Limb (tissue), 2 donors: ENCODE data around the gene CELA3A.
"Not testable (repeated sequence)": the region's sequence is repeated elsewhere in the genome, so short reads cannot be mapped to it uniquely, and the experiment has no call there.

Experiments
- DNase-seq, 2 donors: peaks; one replicate each; pipeline ENCODE4 v3.0.0-alpha.2; 2016; ENCODE audit errors: extremely low spot score in 2 of 2

CELA3A gene, protein sequence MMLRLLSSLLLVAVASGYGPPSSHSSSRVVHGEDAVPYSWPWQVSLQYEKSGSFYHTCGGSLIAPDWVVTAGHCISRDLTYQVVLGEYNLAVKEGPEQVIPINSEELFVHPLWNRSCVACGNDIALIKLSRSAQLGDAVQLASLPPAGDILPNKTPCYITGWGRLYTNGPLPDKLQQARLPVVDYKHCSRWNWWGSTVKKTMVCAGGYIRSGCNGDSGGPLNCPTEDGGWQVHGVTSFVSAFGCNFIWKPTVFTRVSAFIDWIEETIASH

DNA sequence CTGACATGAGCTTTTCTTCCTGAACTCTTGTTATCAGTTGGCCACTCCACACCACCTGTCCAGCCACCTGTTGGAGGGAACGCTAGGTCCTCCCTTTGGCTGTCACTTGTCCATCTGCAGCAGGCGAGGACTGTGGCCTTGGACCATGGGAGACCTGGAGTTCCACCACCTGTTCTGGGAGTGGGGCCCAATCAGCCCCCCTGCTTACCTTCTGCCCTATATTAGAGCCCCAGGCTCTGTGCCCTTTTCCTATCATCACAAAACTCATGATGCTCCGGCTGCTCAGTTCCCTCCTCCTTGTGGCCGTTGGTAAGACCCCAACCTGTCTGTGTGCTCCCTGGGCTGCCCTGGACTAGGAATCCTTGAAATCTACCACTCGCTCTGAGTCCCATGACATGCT, at the start of gene CELA3A:
CELA3A (plus strand) TSS at position 249 of the 400 bp plus-strand sequence; CDS start at position 267, 18 bp downstream.
- no peak for DNase-seq

DNA sequence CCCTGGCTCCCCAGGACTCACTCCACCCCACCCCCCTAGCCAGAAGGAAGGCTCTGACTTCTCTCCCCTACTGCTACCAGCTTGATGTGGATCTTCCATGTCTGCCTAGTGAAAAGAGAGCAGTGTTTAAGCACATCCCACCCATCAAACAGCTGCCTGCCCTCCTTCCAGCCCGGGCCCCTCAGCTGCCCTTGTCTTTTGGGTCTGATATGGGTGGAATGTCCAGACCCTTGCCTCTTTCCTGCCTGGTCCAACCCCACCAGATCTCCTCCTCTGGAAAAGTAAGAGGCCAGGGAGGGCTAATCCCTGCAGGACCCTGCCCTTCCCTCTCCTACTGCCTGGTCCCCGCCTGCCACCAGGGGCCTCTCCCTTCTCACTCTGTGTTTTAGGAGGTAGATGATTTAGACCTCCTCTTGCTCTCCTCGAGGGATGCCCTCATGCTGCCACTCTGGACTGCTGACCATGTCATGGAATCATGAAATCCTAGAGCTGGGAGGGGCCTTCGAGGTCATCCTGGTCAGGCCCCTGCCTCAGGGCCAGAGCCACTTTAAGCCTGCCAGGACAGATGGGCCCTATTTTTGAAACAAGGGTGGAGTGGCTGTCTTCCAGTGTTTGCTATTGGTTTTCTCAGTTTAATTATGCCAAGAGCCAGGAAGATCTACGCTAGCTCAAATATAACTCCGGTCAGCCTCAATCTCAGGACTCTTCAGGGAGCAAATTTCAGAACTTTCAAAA, 48.5 kb upstream of the CELA3A start:
- no peak for DNase-seq

DNA sequence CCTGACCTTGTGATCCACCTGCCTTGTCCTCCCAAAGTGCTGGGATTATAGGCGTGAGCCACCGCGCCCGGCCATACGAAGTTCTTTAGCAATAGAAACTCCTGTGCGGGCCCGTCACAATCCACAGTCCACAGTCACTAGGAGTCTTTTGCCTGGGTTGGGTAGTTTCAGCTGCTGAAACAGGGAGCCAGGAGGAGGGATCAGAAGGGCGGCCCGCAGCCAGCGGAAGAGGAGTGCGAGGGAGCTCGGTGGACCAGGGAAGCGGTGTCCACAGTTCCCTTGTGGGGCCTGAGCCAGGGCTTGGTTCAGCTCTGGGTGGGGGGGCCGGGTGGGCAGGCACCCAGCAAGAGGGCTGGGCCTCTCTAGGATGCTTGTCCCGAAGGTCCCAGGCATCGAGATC, 46.4 kb upstream of the CELA3A start:
- DNase-seq = no peak

DNA sequence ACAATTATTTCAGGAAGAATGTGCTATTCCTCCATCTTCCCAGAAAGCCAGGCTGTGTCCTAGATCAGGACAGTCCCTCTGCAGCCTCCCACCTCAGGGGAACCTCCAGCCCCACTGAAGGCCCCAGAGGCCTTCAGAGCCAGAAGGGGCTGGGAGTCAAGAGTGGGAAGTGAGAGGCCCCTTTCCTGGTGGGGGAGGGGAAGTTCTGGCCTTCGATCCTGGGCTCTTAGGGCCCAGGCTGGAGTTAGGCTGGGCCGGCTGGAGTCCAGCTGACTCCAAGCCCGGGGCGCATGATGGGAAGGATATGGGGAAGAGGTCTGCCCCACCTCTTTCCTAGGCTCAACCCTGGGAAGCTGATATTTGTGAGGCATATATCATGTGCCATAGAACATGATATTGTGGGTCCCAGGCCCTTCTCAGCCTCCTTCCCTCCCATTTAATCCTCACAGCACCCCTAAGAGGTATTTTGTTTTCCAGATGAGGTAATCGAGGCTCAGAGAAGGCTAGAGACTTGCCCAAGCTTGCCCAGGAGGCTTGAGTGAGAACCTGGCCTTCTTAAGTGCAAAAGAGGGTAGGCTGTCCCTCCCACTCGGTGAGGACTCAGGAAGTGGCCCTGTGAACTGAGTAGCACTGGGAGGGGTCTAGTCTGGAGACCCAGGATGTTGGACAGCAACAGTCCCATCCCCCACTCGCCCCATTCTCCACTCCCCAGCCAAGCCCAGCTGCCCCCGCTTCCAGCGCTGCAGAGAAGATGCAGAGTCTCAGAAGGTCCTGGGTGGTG, 45.8 kb upstream of the CELA3A start:
- no peak for DNase-seq

DNA sequence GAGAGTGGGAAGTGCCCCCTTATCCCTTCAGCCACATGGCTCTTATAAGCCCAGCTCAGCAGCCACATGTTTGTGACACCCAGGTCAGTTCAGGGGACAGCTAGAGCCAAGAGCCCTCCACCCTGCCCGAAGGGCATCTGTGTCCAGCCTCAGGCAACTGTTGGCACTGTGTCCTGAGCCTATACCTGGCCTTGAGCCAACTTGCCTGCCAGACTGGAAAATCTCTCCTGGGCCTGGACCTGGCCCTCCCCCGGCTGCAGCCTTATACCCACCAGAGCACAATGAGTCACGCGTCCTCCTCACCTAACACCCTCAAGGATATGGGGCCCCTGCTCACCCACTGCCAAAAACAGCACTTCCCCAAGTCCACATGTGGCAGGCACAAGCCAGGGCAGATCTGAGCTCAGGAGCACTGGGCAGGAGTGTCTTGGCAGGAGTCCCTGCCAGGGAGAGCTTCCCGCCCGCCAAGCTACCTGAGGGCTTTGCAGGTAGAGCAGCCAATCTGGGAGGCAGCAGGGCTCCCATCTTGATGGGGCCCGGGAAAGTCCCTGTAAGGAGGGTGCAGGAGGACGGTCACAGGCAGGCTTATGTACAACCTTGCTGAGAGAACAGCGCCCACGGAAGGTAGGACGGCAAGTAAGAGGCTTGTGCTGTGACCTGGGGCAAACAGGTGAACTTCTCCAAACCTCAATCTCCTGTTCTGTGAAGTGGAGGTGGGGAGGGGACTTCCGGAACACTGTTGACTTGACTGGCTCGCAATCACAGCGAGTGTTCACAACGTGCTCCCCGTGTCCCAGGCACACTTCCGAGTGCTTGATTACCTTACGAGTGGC, 44.5 kb upstream of the CELA3A start:
- DNase-seq = no peak

DNA sequence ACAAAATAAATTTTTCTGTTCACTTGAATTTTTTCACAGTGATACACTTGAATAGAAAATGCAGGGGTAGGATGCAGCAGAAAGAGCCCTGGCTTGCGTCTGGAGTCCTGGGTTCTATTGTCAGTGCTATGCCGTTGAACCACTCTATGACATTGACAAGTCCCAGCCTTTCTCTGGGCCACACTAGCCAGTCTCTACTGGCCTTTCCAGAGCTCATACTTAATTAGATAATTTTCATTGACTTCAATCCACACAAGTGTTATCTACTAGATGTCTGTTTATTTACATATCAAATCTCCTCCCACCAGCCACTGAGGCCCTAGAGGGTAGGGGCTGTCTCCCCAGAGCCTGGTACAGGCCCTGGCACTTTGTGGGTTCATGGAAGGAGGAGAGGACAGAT, 40.1 kb upstream of the CELA3A start:
- no peak for DNase-seq

DNA sequence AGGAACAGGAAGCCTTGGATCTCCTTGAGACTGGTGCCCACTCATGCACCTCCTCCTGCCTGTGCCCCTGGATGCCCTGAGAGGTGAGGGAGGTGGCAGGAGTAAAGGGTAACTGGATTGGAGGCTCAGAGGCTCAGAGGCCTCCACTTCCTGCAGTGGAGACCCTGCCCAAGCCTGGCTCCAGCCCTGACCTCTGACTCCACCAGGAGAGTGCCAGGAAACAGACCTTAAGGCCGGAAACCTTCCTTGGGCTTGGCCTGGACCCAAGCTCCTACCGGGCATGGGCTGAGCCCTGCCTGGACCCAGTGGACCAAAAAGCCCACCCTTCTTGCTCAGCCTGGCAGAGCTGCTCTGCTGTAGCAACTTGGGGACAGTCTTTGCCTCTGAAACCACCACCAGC, 39.7 kb upstream of the CELA3A start:
- no peak for DNase-seq

DNA sequence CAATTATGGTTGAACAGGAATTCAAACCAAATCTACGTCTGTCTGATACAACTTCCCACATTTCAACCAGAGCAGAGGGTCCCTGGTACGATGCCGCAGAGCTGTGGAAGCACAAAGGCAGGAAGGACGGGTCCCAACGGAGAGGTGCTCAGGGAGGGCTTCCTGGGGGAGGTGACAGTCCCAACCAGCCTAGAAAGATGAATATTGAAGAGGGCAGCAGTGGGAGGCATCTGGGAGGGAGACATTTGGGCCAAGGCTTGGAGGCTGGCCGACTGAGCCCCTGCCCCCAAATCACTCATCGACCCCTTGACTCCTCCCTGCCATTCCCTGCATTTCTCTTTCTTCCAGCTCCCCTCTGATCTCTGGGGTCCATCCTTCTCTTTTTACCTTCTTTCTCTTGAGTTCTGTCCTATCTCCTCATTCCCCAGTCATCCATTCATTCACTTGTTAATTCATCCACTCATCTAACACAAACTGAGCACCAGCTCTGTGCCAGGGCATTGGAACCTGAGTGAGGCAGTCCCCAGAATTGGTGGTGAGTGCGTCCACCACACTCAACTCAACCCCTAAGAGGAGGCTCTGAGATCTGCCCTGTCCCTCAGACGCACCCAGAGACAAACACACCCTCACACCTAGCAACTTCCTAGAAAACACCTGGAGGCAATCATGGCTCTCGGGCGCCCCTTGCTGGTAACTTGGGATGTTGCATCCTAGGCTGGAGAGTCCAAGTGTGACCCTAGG, 37.8 kb upstream of the CELA3A start:
- DNase-seq = peak; percentile 63 to 90

DNA sequence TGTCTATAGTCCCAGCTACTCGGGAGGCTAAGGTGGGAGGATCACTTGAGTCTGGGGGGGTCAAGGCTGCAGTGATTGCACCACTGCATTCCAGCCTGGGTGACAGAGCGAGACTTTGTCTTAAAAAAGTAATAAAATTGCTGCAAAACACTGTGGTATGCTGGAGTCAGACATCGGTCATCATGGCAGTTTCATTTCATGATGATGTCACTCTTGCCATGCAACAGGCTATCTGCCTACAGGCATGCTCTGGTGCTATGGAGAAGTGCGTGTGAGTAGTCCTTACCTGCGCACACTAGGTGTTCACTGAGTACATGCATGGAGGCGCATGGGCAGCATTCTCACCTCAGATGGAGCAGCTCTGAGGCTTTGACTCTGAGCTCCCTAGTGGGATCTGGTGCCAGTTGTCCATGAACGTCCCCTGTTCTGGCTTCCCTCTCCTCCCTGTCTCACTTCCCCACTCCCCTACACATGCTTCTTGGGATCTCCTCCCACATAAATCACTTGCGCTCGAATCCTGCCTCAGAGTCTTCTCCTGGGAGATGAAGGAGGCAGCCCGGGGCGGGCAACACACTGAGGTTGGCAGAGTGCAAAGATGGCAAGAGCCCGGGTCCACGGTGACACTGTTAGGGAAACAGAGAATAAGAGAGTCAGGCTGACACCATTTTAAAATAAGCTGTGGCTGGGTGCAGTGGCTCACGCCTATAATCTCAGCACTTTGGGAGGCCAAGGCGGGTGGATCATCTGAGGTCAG, 35.0 kb upstream of the CELA3A start:
- DNase-seq = no peak

DNA sequence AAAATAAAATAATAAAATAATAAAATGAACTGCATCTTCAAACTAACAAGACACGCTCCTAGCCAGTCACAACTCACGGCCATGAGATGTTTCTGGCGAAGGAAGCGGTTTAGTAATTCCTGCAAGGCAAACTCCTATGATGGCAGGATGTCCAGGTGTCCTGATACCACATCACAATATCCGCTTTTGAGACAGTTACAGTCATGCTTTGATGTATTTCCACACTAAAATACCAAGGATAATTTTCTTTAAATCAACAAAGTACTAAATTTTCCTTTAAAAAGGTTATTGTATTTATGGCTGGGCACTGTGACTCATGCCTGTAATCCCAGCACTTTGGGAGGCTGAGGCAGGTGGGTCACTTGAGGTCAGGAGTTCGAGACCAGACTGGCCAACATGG, 34.2 kb upstream of the CELA3A start:
- not testable (repeated sequence) for DNase-seq

DNA sequence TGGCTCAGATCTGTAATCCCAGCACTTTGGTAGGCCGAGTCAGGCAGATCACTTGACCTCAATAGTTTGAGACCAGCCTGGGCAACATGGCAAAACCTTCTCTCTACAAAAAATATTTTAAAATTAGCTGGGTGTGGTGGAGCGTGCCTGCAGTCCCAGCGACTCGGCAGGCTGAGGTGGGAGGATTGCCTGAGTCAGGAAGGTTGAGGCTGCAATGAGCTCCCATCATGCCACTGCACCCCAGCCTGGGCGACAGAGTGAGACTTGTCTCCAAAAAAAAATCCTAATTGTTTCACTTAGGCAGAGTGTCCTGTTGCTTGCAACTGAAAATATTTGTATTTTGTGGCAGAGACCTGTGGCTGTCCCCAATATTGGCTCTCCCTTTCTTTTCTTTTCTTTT, 32.4 kb upstream of the CELA3A start:
- not testable (repeated sequence) for DNase-seq

DNA sequence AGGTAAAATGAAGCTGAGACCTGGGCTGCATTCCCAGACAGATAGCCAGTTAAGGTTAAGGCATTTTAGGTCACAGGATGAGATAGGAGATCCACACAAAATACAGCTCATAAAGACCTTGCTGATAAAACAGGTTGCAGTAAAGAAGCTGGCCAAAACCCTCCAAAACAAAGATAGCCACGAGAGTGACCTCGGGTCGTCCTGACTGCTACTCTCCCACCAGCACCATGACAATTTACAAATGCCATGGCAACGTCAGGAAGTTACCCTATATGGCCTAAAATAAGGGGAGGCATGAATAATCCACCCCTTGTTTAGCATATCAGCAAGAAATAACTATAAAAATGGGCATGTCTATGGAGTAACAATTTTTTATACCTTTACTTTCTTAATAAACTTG, 30.9 kb upstream of the CELA3A start:
- not testable (repeated sequence) for DNase-seq

DNA sequence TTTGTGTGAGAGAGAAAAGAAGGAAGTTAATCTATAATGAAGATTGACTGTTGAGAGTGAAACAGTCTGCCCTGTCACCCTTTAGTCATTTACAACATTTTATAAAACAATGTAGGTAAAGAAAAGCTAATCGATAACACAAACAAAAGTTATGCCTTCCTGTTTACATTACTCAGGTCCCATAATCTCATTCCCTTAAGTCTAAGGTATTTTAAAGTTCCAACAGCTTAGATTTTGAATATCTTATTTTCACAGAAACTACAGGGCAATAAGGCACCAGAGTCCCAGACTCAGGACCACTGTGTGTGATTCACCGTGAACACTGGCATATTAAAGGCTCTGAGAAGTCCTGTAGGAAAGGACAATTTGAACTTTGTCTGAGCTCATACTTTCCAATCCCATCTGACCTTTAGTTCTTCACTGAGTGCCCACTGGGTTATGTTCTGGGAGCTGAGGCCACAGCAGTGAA, 28.4 kb upstream of the CELA3A start:
- not testable (repeated sequence) for DNase-seq

DNA sequence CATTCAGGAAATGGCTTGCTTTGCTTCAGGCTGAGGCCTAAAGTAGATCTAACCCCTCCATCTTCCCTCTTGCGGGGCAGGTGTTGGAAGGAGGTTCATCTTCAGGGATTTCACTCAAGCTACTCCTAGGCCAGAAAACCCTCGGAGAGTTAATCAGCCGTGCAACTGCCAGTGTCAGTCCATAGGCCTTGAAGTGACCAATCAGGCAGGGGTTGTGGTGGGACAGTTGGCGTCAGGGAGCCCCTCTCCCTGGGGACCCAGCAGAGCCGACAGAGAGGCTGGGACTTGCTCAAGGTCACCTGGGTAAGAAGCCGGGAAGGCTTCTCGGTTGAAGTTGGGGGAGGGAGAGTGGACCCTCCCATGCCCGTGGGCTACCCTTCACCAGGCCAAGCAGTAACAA, 27.5 kb upstream of the CELA3A start:
- not testable (repeated sequence) for DNase-seq

DNA sequence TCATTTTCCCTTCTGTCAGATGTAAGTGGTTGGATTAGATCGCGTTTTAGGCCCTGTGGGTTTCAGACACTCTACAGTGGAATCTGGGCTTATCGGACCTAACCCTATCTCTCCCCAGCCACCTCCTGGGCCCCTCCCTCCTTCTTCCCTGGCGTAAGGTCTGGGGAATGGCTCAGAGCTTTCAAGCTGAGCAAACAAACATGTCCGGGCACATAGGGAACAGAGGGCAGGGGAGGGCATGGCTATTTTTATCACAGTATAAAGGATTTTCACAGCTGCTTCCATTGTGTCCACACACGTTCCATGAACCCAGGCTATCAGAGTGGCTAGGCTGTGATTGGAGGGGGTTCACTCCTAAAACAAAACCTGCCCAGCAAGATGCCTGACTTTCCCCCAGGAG, 26.8 kb upstream of the CELA3A start:
- DNase-seq = not testable (repeated sequence)

DNA sequence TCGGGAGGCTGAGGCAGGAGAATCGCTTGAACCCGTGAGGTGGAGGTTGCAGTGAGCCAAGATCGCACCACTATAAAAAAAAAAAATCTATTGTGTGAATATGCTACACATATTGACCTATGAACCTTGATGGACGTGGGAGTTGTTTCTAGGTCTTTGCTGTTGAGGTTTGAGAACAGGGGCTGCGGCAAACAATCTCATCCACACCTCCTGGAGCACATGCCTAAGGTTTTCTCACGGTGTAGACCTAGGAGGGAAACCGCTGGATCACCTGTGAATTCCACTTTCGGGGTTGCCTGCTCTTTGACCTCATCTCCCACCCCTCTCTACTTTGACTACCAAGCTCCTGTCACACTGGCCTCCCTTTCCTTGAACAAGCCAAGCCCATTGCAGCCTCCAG, 26.2 kb upstream of the CELA3A start:
- not testable (repeated sequence) for DNase-seq

DNA sequence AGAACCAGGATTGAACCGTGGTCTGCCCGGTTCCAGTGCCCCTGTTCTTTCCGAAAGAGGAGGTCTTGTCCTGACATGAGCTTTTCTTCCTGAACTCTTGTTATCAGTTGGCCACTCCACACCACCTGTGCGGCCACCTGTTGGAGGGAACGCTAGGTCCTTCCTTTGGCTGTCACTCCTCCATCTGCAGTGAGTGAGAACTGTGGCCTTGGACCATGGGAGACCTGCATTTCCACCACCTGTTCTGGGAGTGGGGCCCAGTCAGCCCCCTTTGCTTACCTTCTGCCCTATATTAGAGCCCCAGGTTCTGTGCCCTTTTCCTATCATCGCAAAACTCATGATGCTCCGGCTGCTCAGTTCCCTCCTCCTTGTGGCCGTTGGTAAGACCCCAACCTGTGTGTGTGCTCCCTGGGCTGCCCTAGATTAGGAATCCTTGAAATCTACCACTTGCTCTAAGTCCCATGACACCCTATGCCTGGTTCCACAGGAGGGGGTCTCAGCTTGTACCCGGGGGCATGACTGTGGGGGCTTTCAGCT, 24.7 kb upstream of the CELA3A start, which contains the start of gene CELA3B:
CELA3B (plus strand) TSS at position 320 of the 537 bp plus-strand sequence; CDS start at position 338, 18 bp downstream.
- not testable (repeated sequence) for DNase-seq

DNA sequence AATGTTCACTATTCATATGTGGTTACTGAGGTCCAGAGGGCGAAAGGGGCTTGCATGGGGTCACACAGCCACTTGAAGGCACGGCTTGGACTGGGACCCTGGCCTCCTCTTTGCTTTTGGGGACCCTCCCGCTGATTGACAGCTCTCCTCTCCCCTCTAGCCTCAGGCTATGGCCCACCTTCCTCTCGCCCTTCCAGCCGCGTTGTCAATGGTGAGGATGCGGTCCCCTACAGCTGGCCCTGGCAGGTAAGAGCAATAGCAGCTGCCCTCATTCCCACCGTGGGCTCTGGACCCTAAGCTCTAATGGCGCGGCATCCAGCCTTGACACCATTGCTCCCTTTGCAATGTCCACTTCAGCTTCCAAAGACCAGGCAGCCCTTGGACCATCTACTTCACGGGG, 23.2 kb upstream of the CELA3A start:
- not testable (repeated sequence) for DNase-seq

DNA sequence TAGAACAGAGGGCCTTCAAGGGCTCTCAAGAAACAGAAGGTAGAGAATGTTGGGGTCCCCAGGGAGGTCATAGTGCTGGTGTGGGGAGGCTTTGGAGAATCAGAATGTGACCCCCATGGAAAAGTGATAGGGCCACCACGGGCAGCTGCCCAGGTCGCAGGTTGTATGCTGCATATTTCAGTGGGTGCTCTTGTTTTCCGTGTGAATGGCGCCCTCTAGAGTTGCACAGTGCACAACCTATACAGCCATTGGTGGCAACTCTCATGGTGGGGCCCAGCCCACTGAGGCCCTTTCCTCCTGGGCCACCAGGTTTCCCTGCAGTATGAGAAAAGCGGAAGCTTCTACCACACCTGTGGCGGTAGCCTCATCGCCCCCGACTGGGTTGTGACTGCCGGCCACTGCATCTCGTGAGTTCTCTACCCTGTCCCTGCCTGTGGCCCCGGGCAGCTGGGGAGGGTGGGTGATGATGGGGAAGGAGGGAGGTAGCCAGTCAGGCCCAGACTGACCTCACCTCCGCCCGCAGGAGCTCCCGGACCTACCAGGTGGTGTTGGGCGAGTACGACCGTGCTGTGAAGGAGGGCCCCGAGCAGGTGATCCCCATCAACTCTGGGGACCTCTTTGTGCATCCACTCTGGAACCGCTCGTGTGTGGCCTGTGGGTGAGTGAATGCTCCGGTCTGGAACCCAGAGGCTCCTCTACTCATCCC, 20.8 kb upstream of the CELA3A start:
- not testable (repeated sequence) for DNase-seq
